Mammary epithelial cell (primary cell): ENCODE results near the gene NXPH1.

Experiments used
- CTCF ChIP-seq, 2 donors: IDR thresholded peaks in 1 of 2; conservative IDR thresholded peaks in 1 of 2; 2 replicates each; pipeline ENCODE4 v1.5.1; 2011 to 2012; ENCODE audit warnings: inconsistent platforms in 2 of 2, low read length in 2 of 2, mild to moderate bottlenecking in 2 of 2, control low read depth in 1 of 2, low read depth in 1 of 2; ENCODE audit not compliant: insufficient read depth in 1 of 2; ENCODE audit errors: extremely low read depth in 1 of 2
- EZH2 ChIP-seq: IDR thresholded peaks from 2 replicates; pipeline ENCODE4 v1.6.1; 2012; ENCODE audit warnings: low read length, inconsistent platforms, borderline replicate concordance

GRCh38 chr7:8613191-8613590, 179.8 kb downstream of the NXPH1 start:
- TF ChIP-seq EZH2 (no peak), CTCF (conservative IDR thresholded peaks at IDR 0.05 in 1 of 2, IDR thresholded peaks at IDR 0.05 in 1 of 2; ENCODE audit: extremely low read depth in 1 of 2, insufficient read depth in 1 of 2, low read depth in 1 of 2, low read length in 2 of 2) (no peak)
